H1 (cell line): ENCODE results near the gene TUT4. TPM values are rescaled to one million over a fixed set of nuclear protein-coding genes. Genes with fewer than 3 reads are reported as not detected.

Experiments
- CTCF ChIA-PET: fragments of 300-600 bp; sonication (Branson Sonifier 250); formaldehyde crosslinking; loops from one replicate; lab custom pipeline; 2021; ENCODE audit not compliant: partially characterized antibody; lab: Charles Lee
- POLR2A ChIA-PET: fragments of 300-600 bp; sonication (Branson Sonifier 250); formaldehyde crosslinking; loops from one replicate; lab custom pipeline; 2021; ENCODE audit warnings: inconsistent platforms; ENCODE audit not compliant: partially characterized antibody; lab: Charles Lee
- DNase-seq, 2 experiments: peaks; one replicate each; pipeline versions ENCODE4 v3.0.0 to v3.0.0-alpha.2; 2010 to 2022; ENCODE audit warnings: low spot score in 2 of 2, low read depth in 1 of 2, mixed read lengths in 1 of 2
- FAIRE-seq: peaks from 2 replicates; lab custom pipeline; 2011; peaks lifted over from hg19 to GRCh38; lab: Jason Lieb, UNC
- H2AFZ ChIP-seq: 2 replicates; pipeline ENCODE4 v1.8.1; 2012; ENCODE audit warnings: low read length, inconsistent platforms
- H2AK5ac ChIP-seq: 2 replicates; pipeline ENCODE4 v1.6.1; 2013; ENCODE audit warnings: low read depth, low read length
- H2BK120ac ChIP-seq: replicated peaks from 2 replicates; pipeline ENCODE3; 2013; ENCODE audit warnings: low read depth, low read length, inconsistent platforms
- H2BK12ac ChIP-seq: 2 replicates; pipeline ENCODE4 v1.6.1; 2013; ENCODE audit warnings: low read depth, low read length
- H2BK15ac ChIP-seq: 2 replicates; pipeline ENCODE4 v1.6.1; 2013; ENCODE audit warnings: low read length
- H2BK20ac ChIP-seq: 2 replicates; pipeline ENCODE4 v1.6.1; 2013; ENCODE audit warnings: low read length
- H2BK5ac ChIP-seq: 2 replicates; pipeline ENCODE4 v1.6.1; 2013; ENCODE audit warnings: low read depth, low read length
- H3K14ac ChIP-seq: 2 replicates; pipeline ENCODE4 v1.6.1; 2013; ENCODE audit warnings: inconsistent platforms; ENCODE audit not compliant: insufficient read length
- H3K18ac ChIP-seq: 2 replicates; pipeline ENCODE4 v1.6.1; 2013; ENCODE audit warnings: low read length; ENCODE audit errors: extremely low read depth
- H3K23ac ChIP-seq: 2 replicates; pipeline ENCODE4 v1.6.1; 2013; ENCODE audit warnings: inconsistent platforms; ENCODE audit not compliant: insufficient read length
- H3K23me2 ChIP-seq: 2 replicates; pipeline ENCODE4 v1.6.1; 2013; ENCODE audit warnings: low read depth, low read length
- H3K27ac ChIP-seq: 2 replicates; pipeline ENCODE4 v1.6.1; 2011; ENCODE audit warnings: low read depth, low read length, inconsistent platforms
- H3K27me3 ChIP-seq, 4 experiments: replicated peaks in 1 of 4; 1 replicate in 1 of 4; 2 replicates in 3 of 4; pipeline versions ENCODE4 v1.6.1 to v1.8.1; 2011 to 2013; ENCODE audit warnings: low read length in 3 of 4, mild to moderate bottlenecking in 3 of 4, inconsistent platforms in 2 of 4, mixed read lengths in 2 of 4, moderate library complexity in 1 of 4; ENCODE audit not compliant: control insufficient read depth in 3 of 4, insufficient read depth in 3 of 4; ENCODE audit errors: extremely low read depth in 1 of 4
- H3K36me3 ChIP-seq, 4 experiments: 2 replicates each; pipeline versions ENCODE4 v1.6.1 to v1.8.1; 2011 to 2013; ENCODE audit warnings: mild to moderate bottlenecking in 4 of 4, low read length in 3 of 4, moderate library complexity in 2 of 4, control low read depth in 1 of 4, inconsistent platforms in 1 of 4; ENCODE audit not compliant: insufficient read depth in 4 of 4, control insufficient read depth in 2 of 4
- H3K4ac ChIP-seq: replicated peaks from 2 replicates; pipeline ENCODE3; 2013; ENCODE audit warnings: low read length, low read depth, mixed read lengths, inconsistent platforms; ENCODE audit not compliant: insufficient read length
- H3K4me1 ChIP-seq, 4 experiments: replicated peaks in 1 of 4; 1 replicate in 1 of 4; 2 replicates in 3 of 4; pipeline versions ENCODE4 v1.6.1 to v1.8.1; 2011 to 2013; ENCODE audit warnings: low read length in 3 of 4, inconsistent platforms in 2 of 4, mixed read lengths in 1 of 4; ENCODE audit not compliant: insufficient read depth in 4 of 4, control insufficient read depth in 3 of 4
- H3K4me2 ChIP-seq, 2 experiments: 2 replicates each; pipeline versions ENCODE4 v1.6.1 to v1.8.1; 2011 to 2013; ENCODE audit warnings: low read depth in 2 of 2, low read length in 2 of 2, control low read depth in 1 of 2, inconsistent platforms in 1 of 2, mild to moderate bottlenecking in 1 of 2; ENCODE audit not compliant: insufficient read depth in 1 of 2
- H3K4me3 ChIP-seq, 4 experiments: fragments of 200-600, 300-600 bp in 1 of 4; sonication (generic), shearing (Covaris generic), sonication (Bioruptor Twin) in 1 of 4; 2 replicates each; pipeline versions ENCODE4 v1.5.1 to v1.8.1; 2011 to 2016; ENCODE audit warnings: low read length in 4 of 4, low read depth in 3 of 4, control low read depth in 2 of 4, inconsistent platforms in 2 of 4, mild to moderate bottlenecking in 2 of 4, mixed read lengths in 1 of 4, moderate library complexity in 1 of 4; ENCODE audit not compliant: insufficient read depth in 2 of 4; ENCODE audit errors: extremely low read depth in 1 of 4
- H3K56ac ChIP-seq: replicated peaks from 2 replicates; pipeline ENCODE3; 2013; ENCODE audit warnings: low read depth, mild to moderate bottlenecking, mixed read lengths, low read length, inconsistent platforms; ENCODE audit not compliant: insufficient read length
- H3K79me1 ChIP-seq: 2 replicates; pipeline ENCODE4 v1.6.1; 2013; ENCODE audit warnings: low read depth, low read length, control low read depth
- H3K79me2 ChIP-seq, 2 experiments: 2 replicates each; pipeline versions ENCODE4 v1.6.1 to v1.8.1; 2012 to 2013; ENCODE audit warnings: low read length in 2 of 2, mild to moderate bottlenecking in 2 of 2, inconsistent platforms in 1 of 2; ENCODE audit not compliant: insufficient read depth in 2 of 2, control insufficient read depth in 1 of 2
- H3K9ac ChIP-seq, 4 experiments: replicated peaks in 1 of 4; 1 replicate in 1 of 4; 2 replicates in 3 of 4; pipeline versions ENCODE4 v1.6.1 to v1.8.1; 2011 to 2013; ENCODE audit warnings: low read depth in 3 of 4, low read length in 3 of 4, control low read depth in 2 of 4, mild to moderate bottlenecking in 2 of 4, moderate library complexity in 2 of 4, inconsistent platforms in 1 of 4; ENCODE audit errors: extremely low read depth in 1 of 4
- H3K9me3 ChIP-seq, 2 experiments: 2 replicates each; pipeline versions ENCODE4 v1.6.1 to v1.8.1; 2012 to 2013; ENCODE audit warnings: mild to moderate bottlenecking in 2 of 2, moderate library complexity in 2 of 2, control low read depth in 1 of 2, inconsistent platforms in 1 of 2, low read depth in 1 of 2, low read length in 1 of 2, mixed read lengths in 1 of 2; ENCODE audit not compliant: insufficient read depth in 2 of 2
- H4K20me1 ChIP-seq, 2 experiments: replicated peaks in 1 of 2; 2 replicates each; pipeline versions ENCODE3 to v1.8.1; 2011 to 2013; ENCODE audit warnings: inconsistent platforms in 2 of 2, low read length in 2 of 2, mild to moderate bottlenecking in 1 of 2; ENCODE audit not compliant: insufficient read depth in 2 of 2, control insufficient read depth in 1 of 2
- H4K5ac ChIP-seq: 2 replicates; pipeline ENCODE4 v1.6.1; 2013; ENCODE audit warnings: low read length, low read depth, mixed read lengths, inconsistent platforms; ENCODE audit not compliant: insufficient read length
- H4K8ac ChIP-seq: 2 replicates; pipeline ENCODE4 v1.8.0; 2013; ENCODE audit warnings: mild to moderate bottlenecking, moderate library complexity, low read length, inconsistent platforms; ENCODE audit not compliant: insufficient read depth; ENCODE audit errors: extremely low read depth
- H4K91ac ChIP-seq: replicated peaks from 2 replicates; pipeline ENCODE3; 2013; ENCODE audit warnings: low read length, mixed read lengths, inconsistent platforms; ENCODE audit not compliant: insufficient read length
- BRCA1 ChIP-seq: IDR thresholded peaks from 2 replicates; pipeline ENCODE4 v1.6.1; 2012; ENCODE audit warnings: low read depth, low read length, improper control_type of control experiment
- GABPA ChIP-seq: IDR thresholded peaks from 2 replicates; pipeline ENCODE4 v1.6.1; 2011; ENCODE audit warnings: mild to moderate bottlenecking, low read length, moderate library complexity, borderline replicate concordance; ENCODE audit not compliant: insufficient read depth
- HDAC6 ChIP-seq: IDR thresholded peaks from one replicate; pipeline ENCODE4 v1.7.1; 2012; ENCODE audit warnings: low read depth, mild to moderate bottlenecking, inconsistent platforms, low read length, moderate library complexity
- KDM1A ChIP-seq: fragments of 200-600, 300-600 bp; sonication (generic); IDR thresholded peaks from 2 replicates; pipeline ENCODE4 v1.7.1; 2016; ENCODE audit warnings: mild to moderate bottlenecking, low read length, borderline replicate concordance
- MAX ChIP-seq: IDR thresholded peaks from 2 replicates; pipeline ENCODE4 v1.6.1; 2012; ENCODE audit warnings: inconsistent platforms
- RNF2 ChIP-seq: fragments of 200-900, 300-1000 bp; sonication (generic); IDR thresholded peaks from 2 replicates; pipeline ENCODE4 v1.7.1; 2016; ENCODE audit warnings: borderline replicate concordance, low read depth, mild to moderate bottlenecking, antibody characterized with exemption, low read length; ENCODE audit not compliant: poor library complexity, severe bottlenecking; ENCODE audit errors: missing control alignments
- SP4 ChIP-seq: IDR thresholded peaks from 2 replicates; pipeline ENCODE4 v1.6.1; 2012; ENCODE audit warnings: low read length, inconsistent platforms
- WGBS, 2 experiments: shearing (Covaris generic) in 1 of 2; methylation state at CpG; one replicate each; pipeline versions ENCODE4 v1.1.6 to v1.1.7; 2013 to 2015; ENCODE audit warnings: low lambda C conversion rate in 2 of 2, mixed read lengths in 2 of 2, inconsistent platforms in 1 of 2, low coverage in 1 of 2, missing lambda C conversion rate in 1 of 2; ENCODE audit not compliant: insufficient replicate concordance in 2 of 2, insufficient coverage in 1 of 2, insufficient read length in 1 of 2; ENCODE audit errors: extremely low coverage in 1 of 2, missing lambda C conversion rate in 1 of 2; 5-methylcytosine and 5-hydroxymethylcytosine counted together
- polyA plus RNA-seq, 7 experiments: library from polyadenylated mRNA; depleted of rRNA in 3 of 7; stranded (reverse) in 5 of 7; unstranded in 2 of 7; fragments of >200 nt in 5 of 7; fragments of 200-250 nt in 2 of 7; gene quantifications; 1 replicate in 5 of 7; 2 replicates in 1 of 7; 4 replicates in 1 of 7; pipeline versions ENCODE4 v1.2.1 to v1.2.3, GENCODE V29; 2011 to 2013; ENCODE audit warnings: missing spikeins in 2 of 7, mixed read lengths in 2 of 7
- total RNA-seq: library from RNA; stranded (reverse); fragmentation: NEBNext Ultra II Directional; extraction: Animal tissue kit (Norgen Biotek cat#: 25700); gene quantifications from 2 replicates; pipeline ENCODE4 v1.2.1, GENCODE V29; 2021

Gene TUT4
- total and polyA plus RNA-seq, 2 of the 8 experiments (the other 6 are each of a cell fraction or from before 2014, with no cell fraction given): 54.5 to 63.3 TPM

DNA sequence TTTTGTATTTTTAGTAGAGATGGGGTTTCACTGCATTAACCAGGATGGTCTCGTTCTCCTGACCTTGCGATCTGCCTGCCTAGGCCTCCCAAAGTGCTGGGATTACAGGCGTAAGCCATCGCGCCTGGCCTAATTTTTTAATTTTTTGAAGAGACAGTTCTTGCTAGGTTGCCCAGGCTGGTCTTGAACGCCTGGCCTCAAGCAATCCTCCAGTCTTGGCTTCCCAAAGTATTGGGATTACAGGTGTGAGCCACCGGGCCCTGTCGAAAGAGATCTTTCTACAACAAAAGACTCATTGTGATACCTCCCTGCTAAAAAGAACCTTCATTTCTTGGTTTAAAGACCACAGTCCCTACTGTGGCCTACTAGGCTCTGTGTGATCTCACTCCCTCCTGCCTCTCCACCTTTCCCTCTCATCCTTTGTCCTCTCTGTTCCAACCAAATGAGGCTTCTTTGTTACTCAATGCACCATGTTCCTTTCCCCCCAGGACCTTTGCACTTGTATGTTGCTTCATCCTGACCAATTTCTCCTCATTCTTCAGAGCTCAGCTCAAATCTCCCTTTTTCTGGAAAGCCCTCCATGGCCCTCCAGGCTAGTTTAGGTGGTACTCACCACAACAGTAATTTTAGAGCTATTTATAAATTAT is 47.8 kb upstream of the TUT4 start:
- H3K4me3 ChIP-seq: no peak overlapping the region
- no peak overlapping the region for H3K18ac ChIP-seq
- DNase-seq (no peak), FAIRE-seq (no peak)
- no peak overlapping the region for H2AK5ac ChIP-seq
- no peak overlapping the region for H4K5ac ChIP-seq
- no peak overlapping the region for H3K23ac ChIP-seq
- no peak overlapping the region for H3K27ac ChIP-seq
- H4K91ac ChIP-seq: no peak overlapping the region
- no peak overlapping the region for H3K56ac ChIP-seq
- peaks cover 2 to 35% (median 31%) of the 10 kb centered on the region in 4 experiments for H3K27me3 ChIP-seq
- no peak overlapping the region for H2BK120ac ChIP-seq
- H3K79me2 ChIP-seq: no peaks in the 10 kb centered on the region
- peaks cover 0 to 10% (median 2%) of the 10 kb centered on the region in 4 experiments; a peak in 2 of 7 replicates for H3K4me1 ChIP-seq
- H3K14ac ChIP-seq: no peak overlapping the region
- H3K23me2 ChIP-seq: peaks cover 8% of the 10 kb centered on the region
- no peak overlapping the region for H2AFZ ChIP-seq
- H2BK15ac ChIP-seq: no peak overlapping the region
- POLR2A ChIA-PET: interaction anchor here (1.2 to 3.6 kb wide), 2 partner anchors 32 to 59 kb away, joined by 3 to 9 read pairs; partner anchors contain the start of gene SHISAL2A
- no peak overlapping the region for H4K8ac ChIP-seq
- TF ChIP-seq SP4 (no peak), RNF2 (no peak), MAX (no peak), KDM1A (no peak), HDAC6 (no peak), BRCA1 (no peak), GABPA (no peak)
- no peak overlapping the region for H2BK5ac ChIP-seq
- no peaks in the 10 kb centered on the region for H3K79me1 ChIP-seq
- no peak overlapping the region for H2BK12ac ChIP-seq
- no peak overlapping the region for H3K4me2 ChIP-seq
- no peaks in the 10 kb centered on the region for H3K36me3 ChIP-seq
- no peak overlapping the region for H2BK20ac ChIP-seq
- CTCF ChIA-PET: interaction anchor here (0.7 to 1.2 kb wide), 2 partner anchors 35 to 266 kb away, joined by 3 to 4 read pairs; no protein-coding TSS in a partner anchor
- H3K4ac ChIP-seq: no peak overlapping the region
- H4K20me1 ChIP-seq: no peaks in the 10 kb centered on the region
- no peak overlapping the region for H3K9ac ChIP-seq
- 97% methylated on average over 8 of the region's 8 CpGs; no CpG with 5 or more reads in 1 of the 2 experiments for WGBS, 2 experiments
- no peaks in the 10 kb centered on the region for H3K9me3 ChIP-seq
